GM23338 (cell line): ENCODE measurements around the gene SSBP2. TPM values are rescaled to one million over a fixed set of nuclear protein-coding genes. Genes with fewer than 3 reads are reported as not detected.
A peak's percentile ranks its signal among the peaks of the same experiment; 100 is the strongest.

Source experiments
- ATAC-seq: fragments of 200-7000 bp; cut with Tn5 transposase; 3 replicates; pipeline ENCODE4 v1.9.1; 2020
- DNase-seq: peaks from one replicate; pipeline ENCODE4 v3.0.0-alpha.2; 2015; ENCODE audit warnings: low spot score
- H2AFZ ChIP-seq: fragments of 200-600 bp; sonication (generic); 2 replicates; pipeline ENCODE4 v1.8.0; 2016; ENCODE audit warnings: antibody characterized with exemption, mild to moderate bottlenecking, moderate library complexity
- H3F3A ChIP-seq: fragments of 200-600 bp; sonication (generic); replicated peaks from 2 replicates; pipeline ENCODE4 v1.8.0; 2017; ENCODE audit warnings: antibody characterized with exemption, mixed run types, low read depth
- H3K27ac ChIP-seq: fragments of 200-600 bp; sonication (generic); 2 replicates; pipeline ENCODE4 v1.6.1; 2016; ENCODE audit warnings: low read depth
- H3K27me3 ChIP-seq: fragments of 200-600 bp; sonication (generic); 2 replicates; pipeline ENCODE4 v1.8.0; 2016; ENCODE audit warnings: mild to moderate bottlenecking, mixed run types, moderate library complexity; ENCODE audit not compliant: insufficient read depth
- H3K36me3 ChIP-seq: fragments of 200-600 bp; sonication (generic); 2 replicates; pipeline ENCODE4 v1.8.0; 2016; ENCODE audit warnings: mild to moderate bottlenecking; ENCODE audit not compliant: insufficient read depth
- H3K4me1 ChIP-seq: fragments of 200-600 bp; sonication (generic); 2 replicates; pipeline ENCODE4 v1.8.0; 2016; ENCODE audit warnings: mild to moderate bottlenecking, moderate library complexity; ENCODE audit not compliant: insufficient read depth
- H3K4me2 ChIP-seq: fragments of 200-600 bp; sonication (generic); 2 replicates; pipeline ENCODE4 v1.7.1; 2017; ENCODE audit warnings: mixed run types
- H3K4me3 ChIP-seq: fragments of 200-600 bp; sonication (generic); 2 replicates; pipeline ENCODE4 v1.6.1; 2016; ENCODE audit warnings: mixed run types
- H3K79me2 ChIP-seq: fragments of 200-600 bp; sonication (generic); replicated peaks from 2 replicates; pipeline ENCODE4 v1.8.0; 2017; ENCODE audit warnings: mild to moderate bottlenecking; ENCODE audit not compliant: insufficient read depth
- H3K9me2 ChIP-seq: fragments of 200-600 bp; sonication (generic); 2 replicates; pipeline ENCODE4 v1.8.0; 2017; ENCODE audit not compliant: insufficient read depth
- H4K20me1 ChIP-seq: fragments of 200-600 bp; sonication (generic); replicated peaks from 2 replicates; pipeline ENCODE4 v1.8.0; 2017; ENCODE audit warnings: mild to moderate bottlenecking; ENCODE audit not compliant: insufficient read depth
- H3K27ac Mint-ChIP-seq: 2 replicates; pipeline ENCODE4 v1.8.0; 2020; ENCODE audit warnings: inconsistent platforms, mild to moderate bottlenecking, moderate library complexity, mixed read lengths
- H3K27me3 Mint-ChIP-seq: 3 replicates; pipeline ENCODE4 v1.8.0; 2022; ENCODE audit warnings: low read depth, mild to moderate bottlenecking, moderate library complexity, mixed read lengths, inconsistent platforms; ENCODE audit not compliant: insufficient read depth, poor library complexity
- H3K36me3 Mint-ChIP-seq: 3 replicates; pipeline ENCODE4 v1.8.0; 2021; ENCODE audit warnings: low read depth, mild to moderate bottlenecking, inconsistent platforms, moderate library complexity, mixed read lengths
- H3K4me1 Mint-ChIP-seq: 3 replicates; pipeline ENCODE4 v1.8.0; 2020; ENCODE audit warnings: mild to moderate bottlenecking, inconsistent platforms, mixed read lengths
- H3K4me3 Mint-ChIP-seq: 3 replicates; pipeline ENCODE4 v1.8.0; 2021; ENCODE audit warnings: moderate library complexity, mild to moderate bottlenecking, inconsistent platforms, mixed read lengths
- H3K9me3 Mint-ChIP-seq: 3 replicates; pipeline ENCODE4 v1.8.0; 2020; ENCODE audit warnings: moderate library complexity, mild to moderate bottlenecking, inconsistent platforms, mixed read lengths
- CREB1 ChIP-seq: fragments of 250-450 bp; sonication (Bioruptor Pico); IDR thresholded peaks from 2 replicates; pipeline ENCODE4 v1.5.0; 2020; ENCODE audit warnings: low read depth, mild to moderate bottlenecking, moderate library complexity
- CTCF ChIP-seq, 2 experiments: fragments of 200-600 bp in 1 of 2; sonication (generic) in 1 of 2; conservative IDR thresholded peaks; 2 replicates each; pipeline versions ENCODE4 v1.5.1 to v1.6.1; 2016 to 2017; ENCODE audit warnings: antibody characterized with exemption in 2 of 2, low read depth in 2 of 2, mild to moderate bottlenecking in 2 of 2, moderate library complexity in 1 of 2
- ETS1 ChIP-seq: IDR thresholded peaks from 2 replicates; pipeline ENCODE4 v1.6.1; 2016; ENCODE audit warnings: antibody characterized with exemption
- EZH2 ChIP-seq: fragments of 200-600 bp; sonication (generic); IDR thresholded peaks from one replicate; pipeline ENCODE4 v1.8.0; 2017; ENCODE audit warnings: antibody characterized with exemption, mild to moderate bottlenecking, low read depth; ENCODE audit not compliant: unreplicated experiment
- EZH2phosphoT487 ChIP-seq: fragments of 200-600 bp; sonication (generic); IDR thresholded peaks from one replicate; pipeline ENCODE4 v1.8.1; 2018; ENCODE audit warnings: antibody characterized with exemption; ENCODE audit not compliant: unreplicated experiment
- JUNB ChIP-seq: IDR thresholded peaks from one replicate; pipeline ENCODE4 v1.6.1; 2016; ENCODE audit warnings: antibody characterized with exemption; ENCODE audit not compliant: unreplicated experiment
- NANOG ChIP-seq: IDR thresholded peaks from 2 replicates; pipeline ENCODE4 v1.6.1; 2016; ENCODE audit warnings: antibody characterized with exemption, borderline replicate concordance
- POLR2AphosphoS5 ChIP-seq: IDR thresholded peaks from 2 replicates; pipeline ENCODE4 v1.6.1; 2016; ENCODE audit warnings: antibody characterized with exemption, low read depth
- REST ChIP-seq: IDR thresholded peaks from one replicate; pipeline ENCODE4 v1.6.1; 2018; ENCODE audit warnings: antibody characterized with exemption; ENCODE audit not compliant: unreplicated experiment
- STAT1 ChIP-seq: IDR thresholded peaks from one replicate; pipeline ENCODE4 v1.6.1; 2016; ENCODE audit warnings: antibody characterized with exemption; ENCODE audit not compliant: unreplicated experiment
- ZNF114 ChIP-seq: fragments of 250-450 bp; sonication (Bioruptor Pico); IDR thresholded peaks from 2 replicates; pipeline ENCODE4 v1.5.0; 2020; ENCODE audit warnings: mild to moderate bottlenecking, moderate library complexity
- ZNF331 ChIP-seq: fragments of 250-450 bp; sonication (Bioruptor Pico); IDR thresholded peaks from 2 replicates; pipeline ENCODE4 v1.5.0; 2020; ENCODE audit warnings: low read depth, mild to moderate bottlenecking, moderate library complexity
- ZNF462 ChIP-seq: fragments of 250-450 bp; sonication (Bioruptor Pico); IDR thresholded peaks from 2 replicates; pipeline ENCODE4 v1.5.0; 2020; ENCODE audit warnings: mild to moderate bottlenecking, moderate library complexity
- polyA plus RNA-seq: library from polyadenylated mRNA; unstranded; fragments of >200 nt; fragmentation: Nextera tagmentation; extraction: Ambion mirVana; gene quantifications from 2 replicates; pipeline ENCODE4 v1.2.1, GENCODE V29; 2016
- total RNA-seq: library from RNA; depleted of rRNA; stranded (reverse); fragments of >200 nt; shearing (Covaris generic); gene quantifications from 2 replicates; pipeline ENCODE4 v1.2.3, GENCODE V29; 2014

SSBP2 gene
- total and polyA plus RNA-seq, 2 experiments from 2014 or later = 21.5 to 24.7 TPM

GRCh38 chr5:81408496-81408895 lies 342.4 kb downstream of the SSBP2 start:
- no peaks in the 10 kb centered on the region for H3K27me3 ChIP-seq
- no peak overlapping the region for H3K27ac Mint-ChIP-seq
- no peak overlapping the region for H3K4me3 ChIP-seq
- no peak overlapping the region for H3K4me3 Mint-ChIP-seq
- no peaks in the 10 kb centered on the region for H3K36me3 Mint-ChIP-seq
- no peaks in the 10 kb centered on the region for H3K9me3 Mint-ChIP-seq
- no peaks in the 10 kb centered on the region for H3K4me1 ChIP-seq
- TF ChIP-seq CREB1 (CRISPR knock-in tag) (no peak), POLR2AphosphoS5 (no peak), NANOG (no peak), EZH2 (no peak), ZNF462 (CRISPR knock-in tag) (no peak), CTCF (conservative IDR thresholded peaks at IDR 0.05; ENCODE audit: low read depth in 2 of 2) (no peak), STAT1 (no peak), EZH2phosphoT487 (no peak), ZNF114 (CRISPR knock-in tag) (no peak), REST (no peak), ETS1 (no peak), JUNB (no peak), ZNF331 (no peak)
- no peak overlapping the region for H3K27ac ChIP-seq
- no peaks in the 10 kb centered on the region for H3K36me3 ChIP-seq
- H2AFZ ChIP-seq = no peak overlapping the region
- no peaks in the 10 kb centered on the region for H3K27me3 Mint-ChIP-seq
- no peaks in the 10 kb centered on the region for H3F3A ChIP-seq
- DNase-seq (peak; percentile 5), ATAC-seq (no peak)
- H3K9me2 ChIP-seq = no peaks in the 10 kb centered on the region
- no peak overlapping the region for H3K4me2 ChIP-seq
- no peaks in the 10 kb centered on the region for H3K79me2 ChIP-seq
- H3K4me1 Mint-ChIP-seq = peaks cover 13% of the 10 kb centered on the region; the same call in 2 of the 3 replicates
- H4K20me1 ChIP-seq = no peaks in the 10 kb centered on the region
